22Rv1 (cell line): ENCODE data around the gene ABL2.

Experiments used
- H3K27ac ChIP-seq: fragments of 450-650 bp; 2 replicates; pipeline ENCODE4 v1.5.1; 2017
- CTCF ChIP-seq: fragments of 450-650 bp; IDR thresholded peaks from 2 replicates; pipeline ENCODE4 v1.5.1; 2017; ENCODE audit warnings: mild to moderate bottlenecking
- ZFX ChIP-seq: fragments of 450-650 bp; IDR thresholded peaks from 2 replicates; pipeline ENCODE4 v1.6.1; 2017; ENCODE audit warnings: antibody characterized with exemption, borderline replicate concordance

The ABL2 gene

GRCh38 chr1:179154437-179154836 is 75.0 kb downstream of the ABL2 start:
- TF ChIP-seq CTCF (no peak), ZFX (no peak)
- no peak overlapping the region for H3K27ac ChIP-seq

- H3K27ac ChIP-seq = peak overlapping the region; percentile 75
- TF ChIP-seq CTCF (no peak), ZFX (no peak)
Measured at GRCh38 chr1:179153217-179153616, 76.3 kb downstream of the ABL2 start.

- TF ChIP-seq CTCF (no peak), ZFX (no peak)
- peak overlapping the region; percentile 75 for H3K27ac ChIP-seq
Measured at GRCh38 chr1:179151908-179152682, 77.4 kb downstream of the ABL2 start.

GRCh38 chr1:179146911-179147310 is 82.6 kb downstream of the ABL2 start:
- no peak overlapping the region for H3K27ac ChIP-seq
- no peak for TF ChIP-seq CTCF
- TF ChIP-seq ZFX = no peak

GRCh38 chr1:179146476-179146875 is 83.0 kb downstream of the ABL2 start:
- TF ChIP-seq CTCF (no peak), ZFX (no peak)
- H3K27ac ChIP-seq = no peak overlapping the region

- TF ChIP-seq ZFX = no peak
- no peak for TF ChIP-seq CTCF
Measured at GRCh38 chr1:179145521-179145920, 84.0 kb downstream of the ABL2 start.

GRCh38 chr1:179144626-179145025 is 84.9 kb downstream of the ABL2 start:
- H3K27ac ChIP-seq = no peak overlapping the region

More at GRCh38 chr1:179145521-179145920, 84.0 kb downstream of the ABL2 start:
- no peak overlapping the region for H3K27ac ChIP-seq

More at GRCh38 chr1:179144626-179145025, 84.9 kb downstream of the ABL2 start:
- TF ChIP-seq CTCF (no peak), ZFX (no peak)
